Measurements from ENCODE around the gene DNAH5.

DNA sequence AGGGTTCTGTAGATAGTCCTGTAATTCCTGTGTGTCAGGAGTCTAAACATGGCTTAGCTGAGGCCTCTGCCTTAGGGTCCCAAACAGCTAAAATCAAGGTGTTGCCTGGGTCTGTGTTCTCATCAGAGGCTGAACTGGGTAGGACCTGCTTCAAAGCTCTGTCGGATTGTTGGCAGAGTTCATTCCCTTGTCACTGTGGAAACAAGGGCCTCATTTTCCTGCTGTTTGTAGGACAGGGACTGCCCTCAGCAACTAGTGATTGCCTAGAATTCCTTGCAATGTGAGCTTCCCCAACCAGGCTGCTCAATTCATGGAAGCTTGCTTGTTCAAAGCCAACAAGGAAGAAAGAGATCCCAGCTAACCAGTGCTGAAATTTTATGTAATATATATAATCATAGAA is 283.2 kb downstream of the DNAH5 start:
- TF ChIP-seq, protein P1, sequence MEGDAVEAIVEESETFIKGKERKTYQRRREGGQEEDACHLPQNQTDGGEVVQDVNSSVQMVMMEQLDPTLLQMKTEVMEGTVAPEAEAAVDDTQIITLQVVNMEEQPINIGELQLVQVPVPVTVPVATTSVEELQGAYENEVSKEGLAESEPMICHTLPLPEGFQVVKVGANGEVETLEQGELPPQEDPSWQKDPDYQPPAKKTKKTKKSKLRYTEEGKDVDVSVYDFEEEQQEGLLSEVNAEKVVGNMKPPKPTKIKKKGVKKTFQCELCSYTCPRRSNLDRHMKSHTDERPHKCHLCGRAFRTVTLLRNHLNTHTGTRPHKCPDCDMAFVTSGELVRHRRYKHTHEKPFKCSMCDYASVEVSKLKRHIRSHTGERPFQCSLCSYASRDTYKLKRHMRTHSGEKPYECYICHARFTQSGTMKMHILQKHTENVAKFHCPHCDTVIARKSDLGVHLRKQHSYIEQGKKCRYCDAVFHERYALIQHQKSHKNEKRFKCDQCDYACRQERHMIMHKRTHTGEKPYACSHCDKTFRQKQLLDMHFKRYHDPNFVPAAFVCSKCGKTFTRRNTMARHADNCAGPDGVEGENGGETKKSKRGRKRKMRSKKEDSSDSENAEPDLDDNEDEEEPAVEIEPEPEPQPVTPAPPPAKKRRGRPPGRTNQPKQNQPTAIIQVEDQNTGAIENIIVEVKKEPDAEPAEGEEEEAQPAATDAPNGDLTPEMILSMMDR (IDR thresholded peaks at IDR 0.05): no peak
- no peak for TF ChIP-seq POLR2A (IDR thresholded peaks at IDR 0.05)
